Endodermal cell (in vitro differentiated cells): Measurements from ENCODE around the gene N4BP3. TPM values are rescaled to one million over a fixed set of nuclear protein-coding genes. Genes with fewer than 3 reads are reported as not detected.

Source experiments
- DNase-seq: peaks from one replicate; pipeline ENCODE4 v3.0.0-alpha.2; 2017
- H3K27ac ChIP-seq: 2 replicates; pipeline ENCODE4 v1.5.1; 2013; ENCODE audit warnings: mild to moderate bottlenecking, low read depth, low read length, moderate library complexity
- H3K27me3 ChIP-seq: 2 replicates; pipeline ENCODE4 v1.6.1; 2013; ENCODE audit warnings: mild to moderate bottlenecking, low read length, moderate library complexity; ENCODE audit not compliant: insufficient read depth, control insufficient read depth, poor library complexity, severe bottlenecking
- H3K36me3 ChIP-seq: 2 replicates; pipeline ENCODE4 v1.7.0; 2013; ENCODE audit warnings: mild to moderate bottlenecking, low read length, moderate library complexity; ENCODE audit not compliant: control insufficient read depth, insufficient read depth
- H3K4me1 ChIP-seq: one replicate; pipeline ENCODE4 v1.7.0; 2013; ENCODE audit warnings: low read length; ENCODE audit not compliant: control insufficient read depth, insufficient read depth
- H3K4me3 ChIP-seq: 2 replicates; pipeline ENCODE4 v1.5.1; 2013; ENCODE audit warnings: mild to moderate bottlenecking, low read length, moderate library complexity
- H3K9ac ChIP-seq: 2 replicates; pipeline ENCODE4 v1.6.1; 2013; ENCODE audit warnings: mild to moderate bottlenecking, low read length, moderate library complexity; ENCODE audit not compliant: poor library complexity, severe bottlenecking; ENCODE audit errors: extremely low read depth
- H3K9me3 ChIP-seq: 2 replicates; pipeline ENCODE4 v1.6.1; 2013; ENCODE audit warnings: mild to moderate bottlenecking, low read length, moderate library complexity; ENCODE audit not compliant: control insufficient read depth
- H3K27ac Mint-ChIP-seq: 2 replicates; pipeline ENCODE4 v1.8.0; 2020; ENCODE audit warnings: mixed read lengths
- H3K27me3 Mint-ChIP-seq: 2 replicates; pipeline ENCODE4 v1.8.0; 2021; ENCODE audit warnings: mild to moderate bottlenecking, mixed read lengths; ENCODE audit not compliant: insufficient read depth
- H3K36me3 Mint-ChIP-seq: 2 replicates; pipeline ENCODE4 v1.8.0; 2020; ENCODE audit warnings: low read depth, mixed read lengths
- H3K4me1 Mint-ChIP-seq: 2 replicates; pipeline ENCODE4 v1.8.0; 2020; ENCODE audit warnings: mixed read lengths
- H3K4me3 Mint-ChIP-seq: 2 replicates; pipeline ENCODE4 v1.8.0; 2020; ENCODE audit warnings: mild to moderate bottlenecking, moderate library complexity, mixed read lengths
- H3K9me3 Mint-ChIP-seq: 2 replicates; pipeline ENCODE4 v1.8.0; 2020; ENCODE audit warnings: mild to moderate bottlenecking, mixed read lengths
- CTCF ChIP-seq: fragments of 200-600 bp; sonication (generic); conservative IDR thresholded peaks from 2 replicates; pipeline ENCODE4 v1.5.0; 2021; ENCODE audit warnings: antibody characterized with exemption, mild to moderate bottlenecking
- WGBS, 2 experiments: methylation state at CpG; one replicate each; pipeline versions ENCODE4 v1.1.5 to v1.1.7; 2013; ENCODE audit warnings: missing lambda C conversion rate in 2 of 2, mixed read lengths in 1 of 2; ENCODE audit not compliant: insufficient coverage in 1 of 2, insufficient read length in 1 of 2; 5-methylcytosine and 5-hydroxymethylcytosine counted together
- total RNA-seq, 2 donors: library from RNA; stranded (reverse); fragmentation: NEBNext Ultra II Directional in 1 of 2; extraction: Animal tissue kit (Norgen Biotek cat#: 25700) in 1 of 2; gene quantifications; 2 replicates in 1 of 2; 3 replicates in 1 of 2; pipeline ENCODE4 v1.2.1, GENCODE V29; 2021

N4BP3 gene
- total RNA-seq, 2 donors from 2014 or later: 12.7 to 15.2 TPM

GRCh38 chr5:178094345-178094744 lies 19.0 kb upstream of the N4BP3 start:
- Histone ChIP-seq H3K27ac (no peak overlapping the region), H3K27me3 (no peaks in the 10 kb centered on the region), H3K9ac (no peak overlapping the region), H3K36me3 (no peaks in the 10 kb centered on the region), H3K4me1 (no peaks in the 10 kb centered on the region), H3K9me3 (peaks cover 7% of the 10 kb centered on the region), H3K4me3 (no peak overlapping the region)
- H3K27ac Mint-ChIP-seq: no peak overlapping the region
- no peaks in the 10 kb centered on the region for H3K4me1 Mint-ChIP-seq
- TF ChIP-seq CTCF: no peak
- no peak for DNase-seq
- WGBS, 2 experiments: 91 to 93% methylated on average over 9 of the region's 9 CpGs
- H3K9me3 Mint-ChIP-seq: peaks cover 26% of the 10 kb centered on the region
- peaks cover 2% of the 10 kb centered on the region for H3K36me3 Mint-ChIP-seq
- H3K27me3 Mint-ChIP-seq: peaks cover 6% of the 10 kb centered on the region
- no peak overlapping the region for H3K4me3 Mint-ChIP-seq

GRCh38 chr5:178098685-178099084 lies 14.6 kb upstream of the N4BP3 start:
- Mint-ChIP-seq H3K4me3 (no peak overlapping the region), H3K27me3 (peaks cover 6% of the 10 kb centered on the region), H3K36me3 (peaks cover 2% of the 10 kb centered on the region), H3K9me3 (peaks cover 13% of the 10 kb centered on the region), H3K27ac (no peak overlapping the region), H3K4me1 (no peaks in the 10 kb centered on the region)
- H3K27ac ChIP-seq: no peak overlapping the region
- no peak overlapping the region for H3K9ac ChIP-seq
- H3K36me3 ChIP-seq: no peaks in the 10 kb centered on the region
- no peaks in the 10 kb centered on the region for H3K4me1 ChIP-seq
- 93 to 100% methylated on average over 2 to 7 of the region's 7 CpGs for WGBS, 2 experiments
- no peak for TF ChIP-seq CTCF
- no peak for DNase-seq
- H3K9me3 ChIP-seq: no peaks in the 10 kb centered on the region
- H3K4me3 ChIP-seq: no peak overlapping the region
- H3K27me3 ChIP-seq: no peaks in the 10 kb centered on the region

- H3K36me3 ChIP-seq: no peaks in the 10 kb centered on the region
- no peak overlapping the region for H3K9ac ChIP-seq
- Mint-ChIP-seq H3K4me1 (no peaks in the 10 kb centered on the region), H3K36me3 (no peaks in the 10 kb centered on the region), H3K4me3 (no peak overlapping the region), H3K27me3 (peaks cover 2% of the 10 kb centered on the region), H3K27ac (peak overlapping the region; percentile 38), H3K9me3 (no peaks in the 10 kb centered on the region)
- no peaks in the 10 kb centered on the region for H3K4me1 ChIP-seq
- H3K4me3 ChIP-seq: no peak overlapping the region
- DNase-seq: no peak
- no peak for TF ChIP-seq CTCF
- no peaks in the 10 kb centered on the region for H3K27me3 ChIP-seq
- H3K9me3 ChIP-seq: no peaks in the 10 kb centered on the region
- no peak overlapping the region for H3K27ac ChIP-seq
- 91 to 96% methylated on average over 9 to 12 of the region's 12 CpGs for WGBS, 2 experiments
These were observed 9.7 kb upstream of the N4BP3 start for GRCh38 chr5:178103612-178104011.
